A549 (cell line): ENCODE results near the gene LINGO4.

Experiments used
- CTCF ChIP-seq: fragments of >200 bp; sonication (Bioruptor Twin); formaldehyde crosslinking; IDR thresholded peaks from 3 replicates; pipeline ENCODE4 v1.5.1; 2016
- EHMT2 ChIP-seq: fragments of 200-600 bp; sonication (generic); IDR thresholded peaks from 2 replicates; pipeline ENCODE4 v1.6.1; 2016; ENCODE audit warnings: antibody characterized with exemption, low read depth, mild to moderate bottlenecking, moderate library complexity
- EP300 ChIP-seq, 2 experiments: fragments of >200 bp; sonication (Bioruptor Twin); formaldehyde crosslinking; IDR thresholded peaks; 2 replicates in 1 of 2; 3 replicates in 1 of 2; pipeline ENCODE4 v1.6.1; 2016 to 2017
- HDAC2 ChIP-seq: fragments of 200-600 bp; sonication (generic); IDR thresholded peaks from 2 replicates; pipeline ENCODE4 v1.6.1; 2016
- KDM1A ChIP-seq: fragments of 200-600 bp; sonication (generic); IDR thresholded peaks from 2 replicates; pipeline ENCODE4 v1.6.1; 2016; ENCODE audit warnings: low read depth, mild to moderate bottlenecking
- POLR2A ChIP-seq: IDR thresholded peaks from 2 replicates; pipeline ENCODE4 v1.6.1; 2012; ENCODE audit warnings: mild to moderate bottlenecking, low read length
- RAD21 ChIP-seq, 2 experiments: fragments of >200 bp in 1 of 2; sonication (Bioruptor Twin) in 1 of 2; formaldehyde crosslinking in 1 of 2; IDR thresholded peaks in 1 of 2; conservative IDR thresholded peaks in 1 of 2; 2 replicates in 1 of 2; 3 replicates in 1 of 2; pipeline ENCODE4 v1.6.1; 2012 to 2018; ENCODE audit warnings: inconsistent platforms in 1 of 2
- ZSCAN20 ChIP-seq: fragments of 250-450 bp; sonication (Bioruptor Pico); IDR thresholded peaks from 2 replicates; pipeline ENCODE4 v1.8.0; 2022; ENCODE audit warnings: mild to moderate bottlenecking, moderate library complexity

- TF ChIP-seq ZSCAN20 (CRISPR knock-in tag) (no peak), KDM1A (no peak), CTCF (no peak), EHMT2 (no peak), HDAC2 (no peak), RAD21 (conservative IDR thresholded peaks at IDR 0.05 in 1 of 2, IDR thresholded peaks at IDR 0.05 in 1 of 2) (no peak), EP300 (IDR thresholded peaks at IDR 0.05) (no peak), POLR2A (no peak)
Observed at GRCh38 chr1:151811181-151811580, 6.0 kb upstream of the LINGO4 start.
